Astrocyte of the cerebellum (primary cell): Measurements from ENCODE around the gene CD99L2.
"Not testable (repeated sequence)": the region's sequence is repeated elsewhere in the genome, so short reads cannot be mapped to it uniquely, and the experiment has no call there.

Experiments used
- DNase-seq: peaks from one replicate; pipeline ENCODE4 v3.0.0-alpha.2; 2011; ENCODE audit warnings: low read depth
- H3K4me3 ChIP-seq: 2 replicates; pipeline ENCODE4 v1.5.1; 2011; ENCODE audit warnings: mild to moderate bottlenecking, low read depth, low read length, moderate library complexity
- CTCF ChIP-seq: IDR thresholded peaks from 2 replicates; pipeline ENCODE4 v1.5.1; 2012; ENCODE audit warnings: low read length, low read depth, moderate library complexity, mild to moderate bottlenecking; ENCODE audit errors: missing control alignments
- in situ Hi-C: cut with HindIII; loops from 2 replicates; pipeline ENCODE4 v1.10.0; 2017; ENCODE audit warnings: low sequenced_read_pairs

CD99L2 gene

GRCh38 chrX:150886381-150886780 lies 12.1 kb downstream of the CD99L2 start:
- TF ChIP-seq CTCF, result no peak
- H3K4me3 ChIP-seq, result no peak overlapping the region
- DNase-seq, result no peak
- in situ Hi-C loops, result no loop called here

- no peak for DNase-seq
- H3K4me3 ChIP-seq, result no peak overlapping the region
- TF ChIP-seq CTCF, result no peak
- in situ Hi-C loops, result no loop called here
These were observed 17.7 kb downstream of the CD99L2 start for GRCh38 chrX:150880808-150881165.

- in situ Hi-C loops, result no loop called here
- TF ChIP-seq CTCF, result no peak
- no peak overlapping the region for H3K4me3 ChIP-seq
- no peak for DNase-seq
These were observed 18.3 kb downstream of the CD99L2 start for GRCh38 chrX:150879855-150880807.

- DNase-seq, in situ Hi-C loops, H3K4me3 ChIP-seq: not testable (repeated sequence)
These were observed 22.8 kb downstream of the CD99L2 start for GRCh38 chrX:150875621-150876020.

- no peak overlapping the region for H3K4me3 ChIP-seq
- in situ Hi-C loops, result no loop called here
- no peak for DNase-seq
- no peak for TF ChIP-seq CTCF
These were observed 24.0 kb downstream of the CD99L2 start for GRCh38 chrX:150874448-150874847.

GRCh38 chrX:150873616-150874015 lies 24.9 kb downstream of the CD99L2 start:
- no peak for TF ChIP-seq CTCF
- in situ Hi-C loops, result no loop called here
- DNase-seq, result no peak
- H3K4me3 ChIP-seq, result no peak overlapping the region

- H3K4me3 ChIP-seq, result no peak overlapping the region
- DNase-seq, result no peak
- in situ Hi-C loops, result no loop called here
- no peak for TF ChIP-seq CTCF
These were observed 25.6 kb downstream of the CD99L2 start for GRCh38 chrX:150872773-150873336.
